GDM1 (cell line): Measurements from ENCODE around the gene GDPD5.

Experiments used
- DNase-seq: peaks from one replicate; lab custom pipeline; 2025; lab: John Stamatoyannopoulos, UW

Gene GDPD5

GRCh38 chr11:75445315-75445953, 80.3 kb downstream of the GDPD5 start:
- DNase-seq, result peak; percentile 31

- no peak for DNase-seq
Measured at GRCh38 chr11:75443043-75443442, 82.7 kb downstream of the GDPD5 start.

- DNase-seq, result no peak
Measured at GRCh38 chr11:75442161-75442885, 83.4 kb downstream of the GDPD5 start.

- DNase-seq, result no peak
Measured at GRCh38 chr11:75441804-75442132, 84.0 kb downstream of the GDPD5 start.

GRCh38 chr11:75440960-75441803, 84.6 kb downstream of the GDPD5 start:
- DNase-seq, result no peak

- no peak for DNase-seq
Measured at GRCh38 chr11:75439495-75440120, 86.1 kb downstream of the GDPD5 start.

GRCh38 chr11:75439026-75439425, 86.7 kb downstream of the GDPD5 start:
- DNase-seq, result no peak

GRCh38 chr11:75437966-75438659, 87.6 kb downstream of the GDPD5 start:
- DNase-seq, result no peak

GRCh38 chr11:75436806-75437205, 88.9 kb downstream of the GDPD5 start:
- no peak for DNase-seq

GRCh38 chr11:75435571-75435925, 90.2 kb downstream of the GDPD5 start:
- no peak for DNase-seq

GRCh38 chr11:75434886-75435570, 90.7 kb downstream of the GDPD5 start:
- DNase-seq, result no peak

- DNase-seq, result no peak
Measured at GRCh38 chr11:75434051-75434450, 91.7 kb downstream of the GDPD5 start.

- no peak for DNase-seq
Measured at GRCh38 chr11:75433443-75433842, 92.3 kb downstream of the GDPD5 start.

GRCh38 chr11:75432911-75433321, 92.8 kb downstream of the GDPD5 start, which contains the start of gene KLHL35:
KLHL35 (minus strand) TSS chr11:75433203; CDS start chr11:75430629, 2,574 bp downstream.
- DNase-seq, result no peak

GRCh38 chr11:75431533-75432525, 93.9 kb downstream of the GDPD5 start:
- no peak for DNase-seq

GRCh38 chr11:75430714-75431532, 94.8 kb downstream of the GDPD5 start:
- DNase-seq, result no peak

GRCh38 chr11:75429902-75430713, 95.6 kb downstream of the GDPD5 start:
- peak; percentile 52 for DNase-seq

GRCh38 chr11:75429641-75429901, 96.2 kb downstream of the GDPD5 start:
- DNase-seq, result no peak
